ENCODE results near the gene RHOB.
"Not testable (repeated sequence)": the region's sequence is repeated elsewhere in the genome, so short reads cannot be mapped to it uniquely, and the experiment has no call there.

Gene RHOB

DNA sequence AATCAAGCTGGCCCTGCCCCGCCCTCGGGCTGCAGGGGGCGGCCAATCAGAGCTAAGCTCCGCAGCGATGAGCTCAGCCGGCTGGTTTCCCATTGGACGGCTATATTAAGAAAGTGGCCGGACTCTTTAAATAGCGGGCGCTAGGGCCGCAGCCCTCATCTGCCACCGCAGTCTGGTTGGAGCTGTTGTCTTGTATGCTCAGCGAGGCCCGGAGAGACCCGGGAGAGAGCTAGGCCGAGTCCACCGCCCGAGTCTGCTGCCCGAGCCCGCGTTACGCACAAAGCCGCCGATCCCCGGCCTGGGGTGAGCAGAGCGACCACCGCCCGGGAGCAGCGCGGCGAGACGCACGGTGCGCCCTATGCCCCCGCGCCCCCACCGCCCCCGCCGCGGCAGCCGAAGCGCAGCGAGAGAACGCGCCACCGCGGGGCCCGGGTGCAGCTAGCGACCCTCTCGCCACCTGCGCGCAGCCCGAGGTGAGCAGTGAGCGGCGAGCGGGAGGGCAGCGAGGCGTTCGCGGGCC lies at the start of gene RHOB:
RHOB (plus strand) TSS at position 158 of the 520 bp plus-strand sequence. CDS start 392 bp downstream, outside the sequence.
- peak; percentile 82 for DNase-seq

DNA sequence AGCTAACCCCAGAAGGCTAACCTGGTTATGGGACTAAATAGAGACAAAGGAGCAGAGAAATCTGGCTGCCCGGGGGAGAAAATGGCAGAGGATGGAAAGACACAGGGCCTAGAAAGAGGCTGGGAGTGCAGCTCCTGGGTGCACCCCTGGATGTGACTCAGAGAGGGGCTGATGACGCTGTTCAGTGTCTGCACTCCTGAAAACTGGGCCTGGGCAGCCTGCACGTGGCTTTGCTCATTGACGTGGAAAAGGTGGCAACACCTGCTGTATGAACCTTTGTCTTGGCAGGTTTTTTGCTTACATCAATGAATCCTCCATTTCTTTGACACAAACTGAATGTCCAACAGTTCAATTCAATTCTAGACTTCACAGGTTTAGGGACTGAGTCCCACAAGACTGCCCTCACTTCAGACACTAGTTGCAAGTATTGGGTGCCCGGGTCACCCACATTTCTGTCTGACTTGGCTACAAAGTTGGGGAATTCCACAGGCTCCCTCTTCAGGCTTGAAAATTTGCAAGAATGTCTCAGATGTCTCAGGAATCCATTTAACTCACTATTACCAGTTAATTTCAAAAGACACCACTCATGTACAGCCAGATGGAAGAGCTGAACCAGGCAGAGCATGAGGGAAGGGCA lies 48.9 kb upstream of the RHOB start:
- no peak for DNase-seq

DNA sequence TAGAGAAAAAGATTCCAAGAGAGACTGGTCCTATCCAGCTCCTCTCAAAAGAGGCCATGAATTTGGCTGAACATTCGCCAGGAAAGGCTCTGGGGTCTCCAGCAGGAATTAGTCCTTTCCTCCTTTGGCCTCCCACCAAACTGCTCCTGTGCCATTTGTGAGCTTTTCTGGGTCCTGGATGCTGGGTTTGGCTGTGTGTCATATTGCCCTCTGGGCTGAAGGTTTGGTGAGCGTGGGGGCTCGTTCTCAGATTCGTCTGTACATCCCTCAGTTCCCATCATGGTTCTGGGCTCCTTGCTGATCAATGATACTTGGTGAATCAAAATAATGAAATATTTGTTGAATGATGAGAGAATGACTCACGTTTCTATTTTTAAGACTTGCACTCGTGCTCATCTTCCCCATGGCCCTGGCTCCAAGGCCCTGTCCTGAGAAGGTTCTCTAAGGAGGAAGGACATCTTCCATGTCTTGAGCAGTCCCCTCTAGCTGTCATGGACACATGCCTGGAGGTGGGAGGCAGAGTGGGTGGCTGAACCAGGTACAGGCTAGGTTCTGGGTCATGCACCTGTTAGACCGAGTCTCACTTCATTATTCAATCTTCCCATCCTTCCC lies 47.8 kb upstream of the RHOB start:
- no peak for DNase-seq

DNA sequence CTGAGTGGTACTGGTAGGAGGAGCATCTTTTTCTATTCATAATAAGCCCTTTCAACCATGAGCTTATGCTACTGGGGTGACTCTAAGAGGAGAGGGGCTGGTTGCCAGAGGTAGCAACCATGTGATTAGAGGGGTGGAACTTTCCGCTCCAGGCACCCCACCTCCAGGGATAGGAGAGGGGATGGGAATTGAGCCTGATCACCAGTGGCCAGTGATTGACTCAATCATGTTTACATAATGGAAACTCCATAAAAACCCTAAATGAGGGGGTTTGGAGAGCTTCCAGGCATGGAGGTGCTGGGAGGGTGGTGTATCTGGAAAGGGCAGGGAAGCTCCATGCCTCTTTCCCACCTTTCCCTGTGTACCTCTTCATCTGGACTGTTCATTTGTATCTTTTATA lies 46.6 kb upstream of the RHOB start:
- DNase-seq: no peak

DNA sequence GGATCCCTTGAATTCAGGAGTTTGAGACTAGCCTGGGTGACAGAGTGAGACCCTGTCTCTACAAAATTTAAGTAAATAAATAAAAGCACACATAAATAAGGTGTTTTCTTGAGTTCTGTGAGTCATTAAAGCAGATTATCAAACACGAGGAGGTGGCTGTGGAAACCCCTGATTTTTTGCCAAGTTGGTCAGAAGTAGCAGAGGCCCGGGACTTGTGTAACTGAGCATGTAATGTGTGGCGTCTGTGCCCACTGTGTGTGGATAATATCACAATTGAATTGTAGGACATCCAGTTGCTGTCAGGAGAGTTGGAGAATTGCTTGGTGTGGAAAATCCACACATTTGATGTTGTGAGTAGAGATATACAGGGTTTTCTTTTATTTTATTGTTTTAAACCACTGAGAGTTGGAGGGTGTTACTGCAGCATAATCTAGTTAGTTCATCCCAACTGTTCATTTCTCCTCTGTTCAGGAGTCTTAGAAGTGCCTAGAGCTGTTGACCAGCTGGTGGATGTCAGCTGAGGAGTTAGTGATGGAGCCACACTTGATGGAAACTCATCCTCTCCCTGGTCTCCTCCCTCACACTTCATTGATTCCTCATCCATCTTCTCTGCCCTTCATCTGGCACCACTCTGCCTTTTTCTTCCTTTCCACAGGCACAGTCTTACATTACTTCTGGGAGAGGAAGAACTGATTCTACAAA lies 45.9 kb upstream of the RHOB start:
- no peak for DNase-seq

DNA sequence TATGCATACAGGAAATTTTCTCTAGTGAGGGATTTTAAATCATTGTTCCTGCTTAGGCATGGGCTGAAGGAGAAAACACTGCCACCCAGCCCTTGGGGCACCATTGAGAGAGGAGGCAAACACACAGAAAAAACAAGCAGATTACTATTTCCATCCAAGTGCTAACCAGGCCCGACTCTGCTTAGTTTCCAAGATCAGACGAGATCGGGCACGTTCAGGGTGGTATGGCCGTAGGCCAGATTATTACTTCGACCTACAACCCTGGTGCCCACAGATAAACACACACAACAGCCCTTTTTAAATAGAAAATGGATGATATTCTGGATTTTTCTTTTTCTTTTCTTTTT lies 45.4 kb upstream of the RHOB start:
- no peak for DNase-seq

DNA sequence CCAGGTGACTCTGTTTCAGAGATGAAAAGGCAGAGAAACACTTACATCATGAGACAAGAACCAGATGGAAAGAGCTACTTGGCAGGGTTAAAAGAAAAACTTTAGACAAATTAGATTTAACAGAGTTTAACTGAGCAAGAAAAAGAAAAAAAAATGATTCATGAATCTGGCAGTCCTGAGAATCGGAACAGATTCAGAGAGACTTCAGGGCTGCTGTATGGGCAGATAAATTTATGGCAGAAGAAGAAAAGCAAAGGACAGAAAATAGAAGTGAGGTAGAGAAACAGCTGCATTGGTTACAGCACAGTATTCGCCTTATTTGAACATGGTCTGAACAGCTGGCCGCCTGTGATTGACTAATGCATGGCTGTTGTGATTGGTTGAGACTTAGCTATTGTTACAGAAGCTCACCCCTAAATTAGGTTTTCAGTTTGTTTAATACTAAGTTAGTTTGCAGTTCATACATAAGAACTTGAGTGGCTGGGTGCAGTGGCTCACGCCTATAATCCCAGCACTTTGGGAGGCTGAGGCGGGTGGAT lies 43.0 kb upstream of the RHOB start:
- DNase-seq: no peak

DNA sequence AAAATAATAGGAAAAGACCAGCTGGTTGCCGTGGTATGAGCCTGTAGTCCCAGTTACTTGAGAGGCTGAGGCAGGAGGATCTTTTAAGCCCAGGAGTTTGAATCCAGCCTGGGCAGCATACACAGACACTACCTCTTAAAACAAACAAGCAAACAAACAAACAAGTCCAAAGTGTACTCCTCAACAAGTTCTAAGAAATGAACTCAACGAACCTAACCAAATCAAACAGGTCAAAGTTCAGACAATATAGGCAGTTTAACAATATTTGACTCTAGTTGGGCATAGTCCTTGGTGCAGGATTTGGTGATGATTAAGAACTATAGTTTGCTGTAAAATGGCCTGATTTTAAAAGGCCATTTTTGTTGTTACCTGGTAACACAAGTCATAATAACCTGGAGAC lies 41.9 kb upstream of the RHOB start:
- no peak for DNase-seq

DNA sequence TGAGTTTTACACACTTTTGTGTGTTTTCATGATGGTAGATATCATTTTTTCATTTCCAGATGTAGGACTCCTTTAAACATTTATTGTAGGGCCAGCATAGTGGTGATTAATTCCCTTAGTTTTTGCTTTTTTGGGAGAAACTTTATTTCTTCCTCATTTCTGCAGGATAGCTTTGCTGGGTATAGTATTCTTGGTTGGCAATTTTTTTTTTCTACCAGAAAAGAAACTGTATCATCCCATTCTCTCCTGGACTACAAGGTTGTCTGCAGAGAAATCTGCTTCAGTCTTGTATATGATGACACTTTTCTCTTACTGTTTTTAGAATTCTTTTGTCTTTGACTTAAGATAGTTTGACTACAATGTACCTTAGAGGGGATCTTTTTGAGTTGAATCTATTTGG lies 37.8 kb upstream of the RHOB start:
- DNase-seq: no peak

DNA sequence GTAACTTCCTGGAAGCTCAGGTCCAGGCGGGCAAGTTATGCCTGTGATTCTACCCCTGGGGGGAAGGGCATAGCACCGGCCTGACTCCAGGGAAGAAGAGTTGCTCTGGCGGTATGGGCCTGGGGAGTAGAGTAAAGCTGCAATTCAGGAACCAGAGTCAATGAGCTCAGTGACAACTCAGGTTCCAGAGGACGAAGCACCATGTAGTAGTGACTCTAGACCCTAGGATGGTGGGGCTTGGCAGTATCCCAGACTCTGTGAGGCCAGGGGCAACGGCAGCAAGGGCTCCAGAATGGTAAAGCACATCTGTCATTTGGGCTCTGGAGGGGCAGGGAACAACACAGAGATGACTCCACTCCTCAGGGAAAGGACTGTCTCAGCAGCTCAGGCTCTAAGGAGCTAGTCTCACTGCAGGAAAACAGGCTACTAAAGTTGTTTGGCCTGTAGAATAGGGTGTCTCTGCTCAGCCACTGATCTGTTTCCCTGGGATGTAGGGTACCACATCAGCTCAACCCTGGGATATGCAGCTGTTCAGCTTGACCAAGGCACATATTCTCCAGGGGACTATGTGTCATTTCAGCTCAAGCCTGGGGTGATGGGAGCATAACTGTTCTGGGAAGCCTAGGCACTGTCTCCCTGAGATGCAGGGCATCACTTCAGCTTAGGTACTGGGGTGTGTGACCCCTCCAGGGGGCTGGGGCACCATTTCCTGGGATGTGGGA lies 36.2 kb upstream of the RHOB start:
- DNase-seq: no peak

DNA sequence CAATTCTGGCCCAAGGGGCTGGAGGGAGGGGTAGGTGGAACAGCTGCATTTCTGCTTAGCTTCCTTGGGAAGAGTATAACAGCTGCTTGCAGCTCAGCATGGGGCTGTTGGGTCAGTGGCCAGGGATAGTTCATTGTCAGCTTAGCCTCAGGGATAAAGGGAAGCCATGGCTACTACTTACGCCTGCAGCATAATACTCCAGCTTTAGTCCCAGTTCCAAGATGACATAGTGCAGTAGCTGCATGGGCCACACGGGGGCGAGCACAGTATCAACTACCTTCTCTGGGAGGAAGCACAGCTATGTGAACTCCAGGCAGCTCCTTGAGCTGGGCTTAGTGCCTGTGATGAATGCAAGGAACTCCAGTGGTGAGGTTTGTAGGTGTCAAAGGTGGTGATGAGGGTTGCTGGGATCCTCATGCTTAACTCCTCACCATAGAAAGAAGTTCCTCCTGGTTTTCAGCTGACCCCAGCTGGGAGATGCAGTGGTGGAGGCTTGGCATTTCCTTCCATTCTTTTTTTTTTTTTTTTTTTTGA lies 35.4 kb upstream of the RHOB start:
- DNase-seq: no peak

DNA sequence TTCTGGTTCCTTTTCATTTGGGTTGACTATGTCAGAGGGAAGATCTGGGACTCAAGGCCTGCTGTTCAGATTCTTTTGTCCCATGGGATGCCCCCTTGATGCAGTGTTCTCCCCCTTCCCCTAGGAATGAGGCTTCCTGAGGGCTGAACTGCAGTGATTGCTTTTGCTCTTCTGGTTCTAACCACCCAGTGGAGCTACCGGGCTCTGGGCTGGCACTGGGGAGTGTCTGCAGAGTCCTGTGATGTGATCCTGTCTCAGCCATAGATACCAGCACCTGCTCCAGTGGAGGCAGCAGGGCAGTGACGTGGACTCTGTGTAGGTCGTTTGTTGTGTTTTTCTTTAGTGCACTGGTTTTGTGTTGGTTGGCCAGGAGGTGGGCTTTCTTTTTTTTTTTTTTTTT lies 32.1 kb upstream of the RHOB start:
- no peak for DNase-seq

DNA sequence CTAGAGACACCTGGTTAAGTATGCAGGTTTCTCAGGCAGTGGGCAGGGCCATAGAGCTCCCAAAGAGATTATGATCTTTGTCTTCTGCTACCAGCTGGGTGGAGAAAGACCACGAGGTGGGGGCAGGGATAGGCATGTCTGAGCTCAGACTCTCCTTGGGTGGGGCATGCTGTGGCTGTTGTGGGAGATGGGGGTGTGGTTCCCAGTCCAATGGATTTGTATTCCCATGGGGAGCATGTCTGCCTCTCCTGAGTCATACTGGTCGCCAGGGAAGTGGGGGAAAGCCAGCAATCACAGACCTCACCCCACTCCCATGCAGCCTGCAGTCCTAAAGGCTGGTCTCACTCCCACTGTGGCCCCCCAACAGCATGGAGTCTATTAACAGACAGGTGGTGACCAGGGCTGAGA lies 31.4 kb upstream of the RHOB start:
- DNase-seq: no peak

DNA sequence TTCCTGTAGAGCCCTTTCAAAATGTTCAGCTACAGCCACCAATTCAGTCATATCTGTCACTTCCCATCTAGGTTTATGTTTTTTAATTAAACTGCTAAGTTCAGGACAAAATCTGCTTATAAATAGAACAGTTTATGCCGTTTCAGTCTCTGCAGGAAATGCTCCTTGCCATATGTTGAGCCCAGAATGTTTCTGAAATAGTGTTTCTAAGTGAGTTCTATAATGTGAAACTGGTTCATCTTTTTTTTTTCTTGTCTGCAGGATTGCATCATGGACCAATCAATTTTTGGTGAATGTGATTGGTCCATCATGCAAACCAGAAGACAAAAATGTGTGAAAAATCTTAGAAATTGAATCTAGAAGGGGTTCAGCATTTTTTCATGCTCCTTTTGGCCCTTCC lies 30.2 kb upstream of the RHOB start:
- DNase-seq: no peak

DNA sequence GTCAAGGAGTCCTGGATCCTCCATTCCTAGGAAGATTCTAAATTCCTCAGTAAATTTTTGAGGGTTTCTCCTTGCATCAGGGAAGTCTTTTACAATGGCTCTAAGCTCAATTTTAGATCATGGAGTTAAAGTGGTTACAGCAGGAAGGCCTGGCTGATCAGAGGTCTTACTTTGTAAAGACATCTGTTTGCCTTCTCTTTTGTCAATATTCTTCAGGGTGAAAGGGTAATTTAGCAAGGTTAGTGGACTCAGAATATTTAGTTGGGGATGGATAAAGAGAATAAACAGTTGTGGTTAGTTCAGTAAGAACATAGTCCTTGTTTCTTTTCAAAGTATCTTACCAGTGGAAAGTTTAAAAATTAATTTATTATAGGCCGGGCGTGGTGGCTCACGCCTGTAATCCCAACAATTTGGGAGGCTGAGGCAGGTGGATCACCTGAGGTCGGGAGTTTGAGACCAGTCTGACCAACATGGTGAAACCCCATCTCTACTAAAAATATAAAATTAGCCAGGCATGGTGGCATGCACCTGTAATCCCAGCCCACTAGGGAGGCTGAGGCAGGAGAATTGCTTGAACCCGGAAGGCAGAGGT lies 29.5 kb upstream of the RHOB start:
- DNase-seq: not testable (repeated sequence)

DNA sequence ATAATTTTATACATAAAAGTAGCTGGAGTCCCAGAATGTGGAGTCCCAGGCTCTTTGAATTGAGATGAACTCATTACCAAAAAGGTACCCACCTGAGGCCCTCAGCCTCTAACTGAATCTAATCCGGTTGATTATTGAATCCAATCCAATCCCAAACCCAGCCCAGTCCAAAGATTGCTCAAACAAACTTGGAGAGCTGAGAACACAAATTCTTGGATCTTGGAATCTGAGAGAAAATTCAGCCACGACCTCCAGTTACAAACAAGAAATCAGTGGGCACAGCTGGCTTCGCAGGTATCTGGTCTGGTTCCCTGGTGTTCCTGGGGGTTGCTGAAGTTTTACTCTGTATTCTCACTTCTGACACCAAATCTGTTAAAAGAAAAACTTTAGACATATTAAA lies 28.4 kb upstream of the RHOB start:
- DNase-seq: no peak

DNA sequence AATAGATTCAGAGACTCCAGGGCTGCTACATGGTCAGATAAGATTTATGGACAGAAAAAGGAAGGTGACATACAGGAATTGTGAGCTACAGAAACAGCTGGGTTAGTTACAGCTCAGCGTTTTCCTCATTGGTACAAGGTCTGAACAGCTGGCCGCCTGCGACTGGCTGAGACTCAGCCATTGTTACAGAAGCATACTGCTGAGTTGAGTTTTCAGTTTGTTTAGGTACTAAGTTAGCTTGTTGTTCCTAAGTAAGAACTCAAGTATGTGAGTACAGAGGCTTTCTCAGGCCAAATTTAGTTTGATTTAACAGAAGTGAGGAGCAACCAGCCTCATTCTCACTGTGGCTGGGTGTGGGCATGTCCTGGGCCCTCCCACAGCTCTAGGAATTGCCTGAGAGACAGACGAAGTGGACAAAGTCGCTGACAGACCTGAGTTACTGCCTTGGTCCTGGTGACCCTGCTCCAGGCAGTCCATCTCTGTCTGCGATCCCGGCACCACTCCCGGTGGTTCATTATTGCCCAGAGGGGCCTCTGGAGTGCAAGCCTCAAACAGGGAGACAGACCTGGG lies 27.8 kb upstream of the RHOB start:
- DNase-seq: no peak

DNA sequence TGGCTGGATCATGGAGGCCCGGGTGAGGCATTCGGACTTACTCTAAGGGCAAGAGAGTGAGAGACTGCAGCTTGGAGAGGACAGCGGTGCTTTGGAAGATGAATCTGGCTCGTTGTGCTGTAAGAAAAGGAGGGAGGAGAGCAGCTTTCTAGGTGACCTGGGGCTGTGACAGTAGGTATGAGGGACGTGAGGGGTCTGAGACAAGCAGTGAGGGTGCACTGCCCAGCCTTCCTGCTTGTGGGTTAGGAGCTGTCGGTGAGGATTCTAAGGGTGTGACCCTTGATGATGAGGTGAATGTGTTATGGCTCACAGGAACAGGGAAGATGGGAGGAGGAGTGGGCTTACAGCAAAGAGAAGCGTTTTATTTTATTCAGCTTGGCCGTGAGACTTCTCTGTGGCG lies 27.1 kb upstream of the RHOB start:
- no peak for DNase-seq

DNA sequence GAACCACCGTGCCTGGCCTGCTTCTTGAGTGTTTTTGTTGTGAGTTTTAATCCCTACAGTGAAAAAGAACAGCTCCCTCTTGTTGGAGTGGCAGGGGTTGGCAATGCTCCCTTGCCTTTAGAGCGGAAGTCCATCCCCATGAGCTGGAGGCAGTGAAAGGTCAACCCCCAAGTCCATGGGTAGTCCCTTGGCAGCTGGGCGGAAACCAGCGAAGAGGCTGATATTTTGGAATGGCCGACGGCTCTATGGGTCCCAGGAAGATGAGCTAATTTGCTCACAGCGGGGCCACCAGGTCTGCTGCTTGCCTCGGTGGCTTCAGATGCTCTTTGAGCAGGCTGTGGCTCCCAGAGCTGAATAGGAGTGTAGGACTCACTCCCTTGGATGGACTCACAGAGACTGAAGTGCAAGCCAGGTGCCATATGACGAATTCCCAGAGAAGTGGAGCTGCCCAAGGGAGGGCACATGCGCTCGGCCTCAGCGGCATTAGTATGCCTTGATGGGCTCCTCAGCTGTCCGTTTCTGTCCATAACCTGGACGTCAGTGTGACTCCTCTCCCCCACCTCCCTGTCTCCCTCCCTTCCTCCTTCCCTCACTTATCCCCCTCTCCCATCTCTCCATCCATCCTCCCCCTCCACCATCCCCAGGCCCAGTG lies 25.4 kb upstream of the RHOB start:
- no peak for DNase-seq

DNA sequence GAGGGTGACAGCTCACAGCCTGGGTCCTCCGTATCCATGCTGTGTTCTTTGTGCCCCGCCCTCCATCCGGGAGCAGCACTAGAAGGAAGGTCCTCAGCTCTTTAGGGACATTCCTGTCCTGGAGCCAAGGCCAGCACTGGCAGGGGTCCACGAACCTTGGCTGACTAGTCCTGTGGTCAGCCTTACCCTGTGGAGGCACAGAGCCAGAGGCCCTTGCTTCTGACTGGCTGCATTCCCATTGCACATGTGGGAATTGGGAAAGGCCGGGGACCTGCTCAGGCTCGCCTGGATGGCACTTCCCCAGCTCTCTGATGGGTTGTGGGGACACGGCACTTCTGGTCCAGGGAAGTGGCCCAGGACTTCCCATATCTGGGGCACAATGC lies 24.9 kb upstream of the RHOB start:
- no peak for DNase-seq

DNA sequence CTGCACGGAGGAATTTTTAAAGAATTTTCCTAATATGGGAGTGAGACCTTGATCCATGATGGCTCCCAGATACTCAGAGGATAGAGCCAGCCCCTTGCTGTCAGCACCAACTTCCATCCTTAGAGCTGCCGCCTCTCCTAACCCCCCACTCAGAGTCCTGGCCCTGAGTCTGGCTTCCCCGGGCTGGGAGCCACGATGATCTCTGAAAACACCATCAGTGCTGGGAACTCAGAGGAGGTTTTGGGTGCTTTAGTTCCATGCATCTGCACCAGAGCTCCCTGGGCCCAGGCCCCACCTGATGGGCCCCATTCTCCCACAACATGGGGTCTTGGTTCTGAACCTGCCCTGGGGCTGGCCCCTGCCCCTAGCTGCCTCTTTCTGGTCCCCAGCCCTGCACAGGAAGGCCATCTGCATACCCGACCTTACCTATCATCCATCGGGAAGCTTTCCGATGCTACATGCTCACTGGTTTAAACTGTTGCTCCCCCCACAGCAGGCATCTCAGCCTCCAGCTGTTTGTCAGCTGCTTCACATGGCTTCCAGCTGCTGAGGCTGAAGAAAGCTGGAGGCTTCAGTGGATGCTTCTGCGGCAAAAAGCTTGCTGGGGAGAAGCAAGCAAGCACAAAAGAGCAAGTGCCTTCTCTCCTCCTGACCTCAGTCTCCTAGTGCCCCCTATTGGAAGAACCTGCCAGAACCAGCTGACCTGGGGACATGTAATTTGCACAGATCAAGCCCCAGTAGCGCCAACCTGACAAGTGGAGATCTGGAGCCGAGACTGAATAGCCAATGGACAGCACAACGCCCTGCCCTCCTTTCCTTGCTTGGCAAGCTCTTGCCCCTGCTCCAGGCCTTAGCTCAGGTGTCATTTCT lies 24.2 kb upstream of the RHOB start:
- DNase-seq: no peak

Measured in cortex of kidney (tissue), 1 donor.